C4-2B (cell line): ENCODE results near the gene PNPLA7.

Experiments
- ZFX ChIP-seq: fragments of 450-650 bp; IDR thresholded peaks from 2 replicates; pipeline ENCODE4 v1.6.1; 2017
- TF ChIP-seq, protein P1 (sequence below): fragments of 450-650 bp; conservative IDR thresholded peaks from 2 replicates; pipeline ENCODE4 v1.5.1; 2017; ENCODE audit warnings: mild to moderate bottlenecking

DNA sequence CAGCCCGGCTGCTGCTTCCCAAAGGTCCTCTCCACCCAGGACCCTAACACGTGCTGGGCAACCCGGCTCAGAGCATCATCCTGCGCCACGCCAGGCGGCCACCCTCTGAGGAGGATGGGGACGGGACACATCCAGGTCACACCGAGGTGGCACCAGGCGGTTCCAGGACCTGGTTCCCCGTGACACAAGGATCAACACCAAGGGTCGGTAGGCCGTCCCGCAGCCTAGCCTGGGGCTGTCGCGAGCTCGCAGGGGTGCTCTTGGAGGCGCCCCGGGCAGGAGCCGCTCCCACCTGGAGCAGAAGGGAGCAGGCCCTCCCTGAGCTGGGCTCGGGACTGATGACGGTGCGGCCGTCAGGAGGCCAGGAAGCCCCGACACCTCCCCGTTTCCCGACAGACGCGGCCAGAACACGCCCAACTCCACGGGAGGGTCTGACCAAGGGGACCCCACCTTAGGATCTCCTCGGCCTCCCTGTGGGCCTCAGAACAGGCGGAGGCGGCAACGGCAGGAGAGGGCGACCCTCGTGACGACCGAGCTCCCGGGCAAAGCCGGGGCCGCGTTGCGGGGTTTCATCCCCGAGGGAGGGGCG is 133.5 kb downstream of the PNPLA7 start:
- TF ChIP-seq, protein P1, sequence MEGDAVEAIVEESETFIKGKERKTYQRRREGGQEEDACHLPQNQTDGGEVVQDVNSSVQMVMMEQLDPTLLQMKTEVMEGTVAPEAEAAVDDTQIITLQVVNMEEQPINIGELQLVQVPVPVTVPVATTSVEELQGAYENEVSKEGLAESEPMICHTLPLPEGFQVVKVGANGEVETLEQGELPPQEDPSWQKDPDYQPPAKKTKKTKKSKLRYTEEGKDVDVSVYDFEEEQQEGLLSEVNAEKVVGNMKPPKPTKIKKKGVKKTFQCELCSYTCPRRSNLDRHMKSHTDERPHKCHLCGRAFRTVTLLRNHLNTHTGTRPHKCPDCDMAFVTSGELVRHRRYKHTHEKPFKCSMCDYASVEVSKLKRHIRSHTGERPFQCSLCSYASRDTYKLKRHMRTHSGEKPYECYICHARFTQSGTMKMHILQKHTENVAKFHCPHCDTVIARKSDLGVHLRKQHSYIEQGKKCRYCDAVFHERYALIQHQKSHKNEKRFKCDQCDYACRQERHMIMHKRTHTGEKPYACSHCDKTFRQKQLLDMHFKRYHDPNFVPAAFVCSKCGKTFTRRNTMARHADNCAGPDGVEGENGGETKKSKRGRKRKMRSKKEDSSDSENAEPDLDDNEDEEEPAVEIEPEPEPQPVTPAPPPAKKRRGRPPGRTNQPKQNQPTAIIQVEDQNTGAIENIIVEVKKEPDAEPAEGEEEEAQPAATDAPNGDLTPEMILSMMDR: no peak
- TF ChIP-seq ZFX: no peak
